Ishikawa (cell line): Measurements from ENCODE around the gene MOGAT1.

Experiments
- EP300 ChIP-seq: IDR thresholded peaks from 2 replicates; pipeline ENCODE4 v1.6.1; 2012; ENCODE audit warnings: borderline replicate concordance
- NFIC ChIP-seq: IDR thresholded peaks from 2 replicates; pipeline ENCODE4 v1.6.1; 2012
- RAD21 ChIP-seq: IDR thresholded peaks from 2 replicates; pipeline ENCODE4 v1.6.1; 2012; ENCODE audit warnings: low read depth
- TAF1 ChIP-seq: IDR thresholded peaks from 2 replicates; pipeline ENCODE4 v1.6.1; 2012; ENCODE audit warnings: low read depth, mild to moderate bottlenecking
- TCF12 ChIP-seq: IDR thresholded peaks from 2 replicates; pipeline ENCODE4 v1.6.1; 2012; ENCODE audit warnings: low read depth
- TF ChIP-seq, protein P1 (sequence below): IDR thresholded peaks from 2 replicates; pipeline ENCODE4 v1.6.1; 2012

DNA sequence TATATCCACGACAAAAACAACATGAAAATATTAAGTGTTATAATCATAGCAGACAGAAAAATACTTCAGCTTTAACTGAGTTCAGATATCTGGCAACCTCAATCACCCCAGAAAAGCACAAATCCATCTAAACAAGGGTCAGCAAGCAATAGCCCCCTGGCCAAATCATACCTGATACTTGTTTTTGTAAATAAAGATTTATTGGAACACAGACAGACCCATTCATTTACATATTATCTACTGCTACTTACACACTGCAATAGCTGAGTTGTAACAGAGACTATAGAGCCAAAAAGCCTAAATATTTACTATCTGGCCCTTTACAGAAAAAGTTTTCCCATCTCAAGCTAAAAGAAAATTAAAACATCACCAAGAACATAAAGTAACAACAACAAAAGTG lies 28.3 kb upstream of the MOGAT1 start:
- TF ChIP-seq, protein P1, sequence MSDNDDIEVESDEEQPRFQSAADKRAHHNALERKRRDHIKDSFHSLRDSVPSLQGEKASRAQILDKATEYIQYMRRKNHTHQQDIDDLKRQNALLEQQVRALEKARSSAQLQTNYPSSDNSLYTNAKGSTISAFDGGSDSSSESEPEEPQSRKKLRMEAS = no peak
- no peak for TF ChIP-seq TAF1
- TF ChIP-seq TCF12 = no peak
- no peak for TF ChIP-seq EP300
- no peak for TF ChIP-seq RAD21
- TF ChIP-seq NFIC = no peak
